GM21723 (cell line): ENCODE measurements around the gene SLC39A11.
"Not testable (repeated sequence)": the region's sequence is repeated elsewhere in the genome, so short reads cannot be mapped to it uniquely, and the experiment has no call there.

Experiments used
- ATAC-seq: cut with Tn5 transposase; IDR thresholded peaks from one replicate; pipeline ENCODE4 v1.9.1; 2021; ENCODE audit warnings: mild to moderate bottlenecking, moderate library complexity; ENCODE audit not compliant: unreplicated experiment

SLC39A11 gene

GRCh38 chr17:72846399-72846798, 246.1 kb downstream of the SLC39A11 start:
- no peak for ATAC-seq

GRCh38 chr17:72843591-72843990, 248.9 kb downstream of the SLC39A11 start:
- ATAC-seq = no peak

GRCh38 chr17:72840019-72840418, 252.5 kb downstream of the SLC39A11 start:
- no peak for ATAC-seq

DNA sequence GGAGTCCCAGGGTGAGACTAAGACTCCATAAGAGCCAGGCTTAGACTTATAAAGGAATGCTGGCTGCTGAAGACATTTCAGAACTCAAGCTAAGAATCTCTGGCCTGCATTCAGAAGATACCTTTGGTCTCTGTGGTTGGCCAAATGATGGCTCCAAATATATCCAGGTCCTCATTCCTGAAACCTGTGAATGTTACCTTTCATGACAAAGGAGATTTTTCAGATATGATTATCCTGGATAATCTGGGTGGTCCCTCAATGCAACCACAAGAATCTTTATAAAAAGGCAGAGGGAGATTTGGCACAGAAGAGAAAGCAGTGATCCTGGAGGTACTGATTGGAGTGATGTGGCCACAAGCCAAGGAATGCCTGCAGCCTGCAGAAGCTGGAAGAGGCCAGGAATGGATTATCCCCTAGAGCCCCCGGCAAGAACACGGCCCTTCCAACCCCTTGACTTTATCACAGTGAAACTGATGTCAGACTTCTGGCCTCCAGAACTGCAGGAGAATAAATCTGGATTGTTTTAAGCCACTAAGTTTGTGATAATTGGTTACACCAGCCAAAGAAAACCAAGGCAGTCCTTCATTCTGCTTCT, 253.3 kb downstream of the SLC39A11 start:
- ATAC-seq = no peak

GRCh38 chr17:72838581-72838980, 253.9 kb downstream of the SLC39A11 start:
- ATAC-seq = no peak

DNA sequence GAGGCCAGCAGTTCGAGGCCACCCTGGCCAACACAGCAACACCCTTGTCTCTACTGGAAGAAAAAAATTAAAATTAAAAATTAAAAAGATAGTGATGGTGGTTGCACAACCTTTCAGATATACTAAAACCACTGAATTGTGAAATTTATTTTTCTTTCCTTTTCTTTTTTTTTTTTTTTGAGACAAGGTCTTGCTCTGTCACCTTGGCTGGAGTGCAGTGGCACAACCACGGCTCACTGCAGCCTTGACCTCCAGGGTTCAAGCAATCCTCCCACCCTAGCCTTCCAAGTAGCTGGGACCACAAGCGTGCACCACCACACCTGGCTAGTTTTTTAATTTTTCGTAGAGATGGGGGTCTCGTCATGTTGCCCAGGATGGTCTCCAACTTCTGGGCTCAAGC, 254.4 kb downstream of the SLC39A11 start:
- no peak for ATAC-seq

DNA sequence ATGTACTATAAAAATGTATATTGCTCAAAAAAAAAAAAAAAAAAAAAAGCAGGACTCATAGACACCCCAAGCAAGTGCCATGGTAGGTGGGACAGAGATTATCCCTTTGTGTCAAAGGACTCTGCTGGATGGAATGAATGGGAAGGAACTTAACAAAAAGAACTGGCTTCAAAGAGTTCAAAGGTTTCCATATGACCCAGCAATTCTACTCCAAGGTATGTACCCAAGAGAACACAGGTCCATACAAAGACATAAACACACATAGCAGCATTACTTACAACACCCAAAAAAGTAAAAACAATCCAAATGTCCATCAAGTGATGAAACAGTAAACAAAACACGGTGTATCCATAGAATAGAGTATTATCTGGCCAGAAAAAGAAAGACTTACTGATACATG, 255.2 kb downstream of the SLC39A11 start:
- no peak for ATAC-seq

GRCh38 chr17:72833128-72833765, 259.2 kb downstream of the SLC39A11 start:
- no peak for ATAC-seq

GRCh38 chr17:72832306-72832705, 260.2 kb downstream of the SLC39A11 start:
- no peak for ATAC-seq

GRCh38 chr17:72829883-72830282, 262.6 kb downstream of the SLC39A11 start:
- ATAC-seq = no peak

GRCh38 chr17:72826602-72827001, 265.9 kb downstream of the SLC39A11 start:
- ATAC-seq = no peak

DNA sequence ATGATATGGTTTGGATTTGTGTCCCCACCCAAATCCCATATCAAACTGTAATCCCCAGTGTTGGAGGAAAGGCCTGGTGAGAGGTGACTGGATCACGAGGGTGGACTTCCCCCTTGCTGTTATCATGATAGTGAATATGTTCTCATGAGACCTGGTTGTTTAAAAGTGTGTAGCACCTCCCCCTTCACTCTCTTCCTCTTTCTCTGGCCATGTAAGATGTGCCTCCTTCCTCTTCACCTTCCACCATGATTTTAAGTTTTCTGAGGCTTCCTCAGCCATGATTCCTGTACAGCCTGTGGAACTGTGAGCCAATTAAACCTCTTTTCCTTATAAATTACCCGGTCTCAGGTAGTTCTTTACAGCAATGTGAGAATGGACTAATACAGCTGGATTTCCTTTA, 266.4 kb downstream of the SLC39A11 start:
- not testable (repeated sequence) for ATAC-seq

DNA sequence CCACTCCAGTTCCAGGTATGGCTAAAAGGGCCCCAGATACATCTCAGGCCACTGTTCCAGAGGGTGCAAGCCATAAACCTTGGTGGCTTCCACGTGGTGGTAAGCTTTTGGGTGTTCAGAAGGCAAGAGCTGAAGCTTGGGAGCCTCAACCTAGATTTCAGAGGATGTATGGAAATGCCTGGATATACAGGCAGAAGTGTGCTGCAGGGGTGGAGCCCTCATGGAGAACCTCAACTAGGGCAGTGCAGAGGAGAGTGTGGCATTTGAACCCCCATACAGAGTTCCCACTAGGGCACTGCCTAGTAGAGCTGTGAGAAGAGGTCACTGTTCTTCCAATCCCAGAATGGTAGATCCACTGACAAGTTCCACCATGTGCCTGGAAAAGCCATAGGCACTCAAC, 267.3 kb downstream of the SLC39A11 start:
- ATAC-seq = no peak

GRCh38 chr17:72824267-72824666, 268.2 kb downstream of the SLC39A11 start:
- ATAC-seq = not testable (repeated sequence)

- ATAC-seq = no peak
Observed at GRCh38 chr17:72822358-72823023, 270.0 kb downstream of the SLC39A11 start.

- ATAC-seq = no peak
Observed at GRCh38 chr17:72816406-72816805, 276.1 kb downstream of the SLC39A11 start.

- ATAC-seq = no peak
Observed at GRCh38 chr17:72813481-72813880, 279.0 kb downstream of the SLC39A11 start.

- no peak for ATAC-seq
Observed at GRCh38 chr17:72812823-72813222, 279.7 kb downstream of the SLC39A11 start.

- ATAC-seq = no peak
Observed at GRCh38 chr17:72811976-72812687, 280.4 kb downstream of the SLC39A11 start.

DNA sequence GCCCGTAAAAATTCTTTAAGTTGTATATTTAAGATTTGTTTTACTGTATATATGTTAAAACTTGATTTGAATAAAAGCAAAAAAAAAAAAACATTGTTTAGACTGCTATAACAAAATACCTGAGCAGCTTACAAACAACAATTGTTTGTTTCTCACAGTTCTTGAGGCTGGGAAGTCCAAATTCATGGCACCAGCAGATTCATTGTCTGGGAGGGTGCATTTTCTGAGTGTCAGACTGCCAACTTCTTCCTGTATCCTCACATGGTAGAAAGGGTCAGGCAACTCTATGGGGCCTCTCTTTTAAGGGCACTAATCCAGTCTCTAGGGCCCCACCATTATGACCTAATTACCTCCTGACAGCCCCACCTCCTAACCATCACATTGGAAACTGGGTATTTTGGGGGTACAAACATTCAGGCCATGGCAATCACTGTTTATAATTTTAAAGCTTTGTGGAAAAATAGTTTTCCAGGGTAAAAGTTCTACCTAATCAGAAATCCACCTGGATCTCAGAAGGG, 281.4 kb downstream of the SLC39A11 start:
- no peak for ATAC-seq

GRCh38 chr17:72806011-72806410, 286.5 kb downstream of the SLC39A11 start:
- no peak for ATAC-seq
